22Rv1 (cell line): ENCODE results near the gene NRXN3.

Experiments used
- CTCF ChIP-seq: fragments of 450-650 bp; IDR thresholded peaks from 2 replicates; pipeline ENCODE4 v1.5.1; 2017; ENCODE audit warnings: mild to moderate bottlenecking
- ZFX ChIP-seq: fragments of 450-650 bp; IDR thresholded peaks from 2 replicates; pipeline ENCODE4 v1.6.1; 2017; ENCODE audit warnings: antibody characterized with exemption, borderline replicate concordance

- no peak for TF ChIP-seq CTCF
- no peak for TF ChIP-seq ZFX
Observed at GRCh38 chr14:79549515-79549914, 1379.3 kb downstream of the NRXN3 start.
